Keratinocyte (primary cell): ENCODE measurements around the gene ADCYAP1R1. TPM values are rescaled to one million over a fixed set of nuclear protein-coding genes. Genes with fewer than 3 reads are reported as not detected.

Experiments used
- DNase-seq: peaks from one replicate; pipeline ENCODE4 v3.0.0-alpha.2; 2011; ENCODE audit warnings: low read depth, missing footprints, low spot score
- FAIRE-seq: peaks from 2 replicates; lab custom pipeline; 2011; peaks lifted over from hg19 to GRCh38; lab: Jason Lieb, UNC
- H2AFZ ChIP-seq: 2 replicates; pipeline ENCODE4 v1.6.0; 2012; ENCODE audit warnings: low read length, control low read depth, inconsistent platforms; ENCODE audit not compliant: control insufficient read depth
- H3K27ac ChIP-seq: 2 replicates; pipeline ENCODE4 v1.5.1; 2011; ENCODE audit warnings: low read length; ENCODE audit not compliant: control insufficient read depth, insufficient read depth
- H3K27me3 ChIP-seq: 3 replicates; pipeline ENCODE4 v1.6.0; 2011; ENCODE audit warnings: low read length; ENCODE audit not compliant: control insufficient read depth, insufficient read depth; ENCODE audit errors: extremely low read depth
- H3K36me3 ChIP-seq, 2 experiments: 2 replicates in 1 of 2; 3 replicates in 1 of 2; pipeline ENCODE4 v1.5.1; 2011; ENCODE audit warnings: low read length in 2 of 2, mild to moderate bottlenecking in 1 of 2; ENCODE audit not compliant: control insufficient read depth in 2 of 2, insufficient read depth in 2 of 2; ENCODE audit errors: extremely low read depth in 1 of 2
- H3K4me1 ChIP-seq: 3 replicates; pipeline ENCODE4 v1.5.1; 2011; ENCODE audit warnings: low read length; ENCODE audit not compliant: control insufficient read depth, insufficient read depth; ENCODE audit errors: extremely low read depth
- H3K4me2 ChIP-seq: 3 replicates; pipeline ENCODE4 v1.6.0; 2011; ENCODE audit warnings: low read depth, low read length; ENCODE audit not compliant: control insufficient read depth, insufficient read depth; ENCODE audit errors: extremely low read depth
- H3K4me3 ChIP-seq, 3 experiments: fragments of 200-600 bp in 1 of 3; sonication (generic) in 1 of 3; 2 replicates in 2 of 3; 3 replicates in 1 of 3; pipeline ENCODE4 v1.5.1; 2011 to 2016; ENCODE audit warnings: low read length in 3 of 3, mild to moderate bottlenecking in 3 of 3, control low read depth in 2 of 3, inconsistent platforms in 1 of 3, low read depth in 1 of 3, mixed read lengths in 1 of 3, mixed run types in 1 of 3, moderate library complexity in 1 of 3; ENCODE audit not compliant: control insufficient read depth in 2 of 3, insufficient read depth in 2 of 3; ENCODE audit errors: extremely low read depth in 1 of 3
- H3K79me2 ChIP-seq: 2 replicates; pipeline ENCODE4 v1.6.0; 2012; ENCODE audit warnings: low read length; ENCODE audit not compliant: control insufficient read depth, insufficient read depth
- H3K9ac ChIP-seq: 3 replicates; pipeline ENCODE4 v1.6.0; 2011; ENCODE audit warnings: low read length; ENCODE audit not compliant: control insufficient read depth, insufficient read depth; ENCODE audit errors: extremely low read depth
- H3K9me1 ChIP-seq: 3 replicates; pipeline ENCODE4 v1.6.0; 2011; ENCODE audit warnings: low read length; ENCODE audit not compliant: control insufficient read depth, insufficient read depth; ENCODE audit errors: extremely low read depth
- H3K9me3 ChIP-seq: 2 replicates; pipeline ENCODE4 v1.5.1; 2012; ENCODE audit warnings: low read depth, low read length; ENCODE audit not compliant: control insufficient read depth
- H4K20me1 ChIP-seq: 3 replicates; pipeline ENCODE4 v1.6.0; 2011; ENCODE audit warnings: low read length; ENCODE audit not compliant: control insufficient read depth, insufficient read depth; ENCODE audit errors: extremely low read depth
- CTCF ChIP-seq, 3 experiments: IDR thresholded peaks in 1 of 3; conservative IDR thresholded peaks in 1 of 3; optimal IDR thresholded peaks in 1 of 3; 2 replicates in 2 of 3; 3 replicates in 1 of 3; pipeline versions ENCODE3 to v1.5.1; 2011; ENCODE audit warnings: low read length in 3 of 3, mild to moderate bottlenecking in 3 of 3, moderate library complexity in 2 of 3, control low read depth in 1 of 3, inconsistent platforms in 1 of 3; ENCODE audit not compliant: insufficient read depth in 2 of 3; ENCODE audit errors: extremely low read depth in 1 of 3
- EZH2 ChIP-seq: IDR thresholded peaks from one replicate; pipeline ENCODE4 v1.6.1; 2012; ENCODE audit warnings: inconsistent platforms, mild to moderate bottlenecking, low read length, moderate library complexity
- dilution Hi-C: fragments of 300-500 bp; cut with MboI; formaldehyde crosslinking; loops from one replicate; pipeline ENCODE4 v1.7.0; 2020; ENCODE audit warnings: low sequenced_read_pairs; ENCODE audit not compliant: extremely low pct_ligation_motif_present
- polyA plus RNA-seq, 5 experiments: library from polyadenylated mRNA; depleted of rRNA in 3 of 5; stranded (reverse) in 3 of 5; stranded (forward) in 1 of 5; unstranded in 1 of 5; fragments of >200 nt; gene quantifications; 1 replicate in 1 of 5; 2 replicates in 3 of 5; 3 replicates in 1 of 5; pipeline versions ENCODE4 v1.2.1 to v1.2.3, GENCODE V29; 2011 to 2012; ENCODE audit warnings: missing spikeins in 2 of 5, low read depth in 1 of 5, low replicate concordance in 1 of 5

ADCYAP1R1 gene
- polyA plus RNA-seq, 1 donor (not counting 4 experiments of a cell fraction or from before 2014, with no cell fraction given), result not detected

GRCh38 chr7:31067491-31067890 lies 15.4 kb downstream of the ADCYAP1R1 start:
- dilution Hi-C loops, result no loop called here
- Histone ChIP-seq H3K9ac (no peak overlapping the region), H3K36me3 (no peaks in the 10 kb centered on the region), H3K27me3 (peaks cover 7% of the 10 kb centered on the region), H3K4me2 (no peak overlapping the region), H3K4me1 (no peaks in the 10 kb centered on the region), H3K9me3 (no peaks in the 10 kb centered on the region), H3K4me3 (no peak overlapping the region), H3K9me1 (no peaks in the 10 kb centered on the region), H4K20me1 (no peaks in the 10 kb centered on the region), H3K79me2 (no peaks in the 10 kb centered on the region), H2AFZ (no peak overlapping the region), H3K27ac (no peak overlapping the region)
- DNase-seq, result no peak
- TF ChIP-seq EZH2 (no peak), CTCF (optimal IDR thresholded peaks at IDR 0.05 in 1 of 3, IDR thresholded peaks at IDR 0.05 in 1 of 3, conservative IDR thresholded peaks at IDR 0.05 in 1 of 3; ENCODE audit: extremely low read depth in 1 of 3, insufficient read depth in 2 of 3, low read length in 3 of 3) (no peak)
- no peak for FAIRE-seq

- Histone ChIP-seq H3K27me3 (peaks cover 8% of the 10 kb centered on the region), H2AFZ (no peak overlapping the region), H3K4me3 (no peak overlapping the region), H3K9ac (no peak overlapping the region), H4K20me1 (no peaks in the 10 kb centered on the region), H3K4me1 (no peaks in the 10 kb centered on the region), H3K36me3 (no peaks in the 10 kb centered on the region), H3K9me1 (no peaks in the 10 kb centered on the region), H3K9me3 (no peaks in the 10 kb centered on the region), H3K79me2 (no peaks in the 10 kb centered on the region), H3K27ac (no peak overlapping the region), H3K4me2 (no peak overlapping the region)
- FAIRE-seq (no peak), DNase-seq (no peak)
- TF ChIP-seq CTCF (optimal IDR thresholded peaks at IDR 0.05 in 1 of 3, IDR thresholded peaks at IDR 0.05 in 1 of 3, conservative IDR thresholded peaks at IDR 0.05 in 1 of 3; ENCODE audit: extremely low read depth in 1 of 3, insufficient read depth in 2 of 3, low read length in 3 of 3) (no peak), EZH2 (no peak)
- dilution Hi-C loops, result no loop called here
Measured at GRCh38 chr7:31068006-31068675, 16.0 kb downstream of the ADCYAP1R1 start.
